Astrocyte (in vitro differentiated cells and primary cell): ENCODE data around the gene LRRTM4.

ENCODE experiments used
- CTCF ChIP-seq: IDR thresholded peaks from 2 replicates; pipeline ENCODE4 v1.5.1; 2011; ENCODE audit warnings: low read depth, mild to moderate bottlenecking, inconsistent platforms, low read length, moderate library complexity; ENCODE audit not compliant: insufficient read depth
- EZH2 ChIP-seq: IDR thresholded peaks from 2 replicates; pipeline ENCODE4 v1.6.1; 2012; ENCODE audit warnings: mild to moderate bottlenecking, low read length, inconsistent platforms; ENCODE audit not compliant: insufficient read depth

- TF ChIP-seq CTCF (no peak), EZH2 (no peak)
Observed at GRCh38 chr2:77395011-77395410, 127.2 kb downstream of the LRRTM4 start.
